Measurements from ENCODE around the gene BBS4.
"Not testable (repeated sequence)": the region's sequence is repeated elsewhere in the genome, so short reads cannot be mapped to it uniquely, and the experiment has no call there.

The BBS4 gene

GRCh38 chr15:72670656-72671352 is 15.2 kb upstream of the BBS4 start:
- peak; percentile 79 for TF ChIP-seq CTCF (IDR thresholded peaks at IDR 0.05; ENCODE audit: insufficient read depth, low read length, poor library complexity, severe bottlenecking)
- not testable (repeated sequence) for H3K36me3 ChIP-seq (ENCODE audit: control insufficient read depth, insufficient read depth, low read length); H3K4me3 ChIP-seq (replicated peaks; ENCODE audit: low read depth, low read length); H3K27me3 ChIP-seq (replicated peaks; ENCODE audit: control insufficient read depth, insufficient read depth, low read length)
- DNase-seq (ENCODE audit: extremely low read depth, insufficient read length), result peak; percentile 72

- Histone ChIP-seq H3K36me3 (ENCODE audit: control insufficient read depth, insufficient read depth, low read length) (no peaks in the 10 kb centered on the region), H3K27me3 (replicated peaks; ENCODE audit: control insufficient read depth, insufficient read depth, low read length) (0 out of 2 replicates have a peak, but pooled peaks cover 1% of the 10 kb centered on the region), H3K4me3 (replicated peaks; ENCODE audit: low read depth, low read length) (no peak overlapping the region)
- DNase-seq (ENCODE audit: extremely low read depth, insufficient read length), result no peak
- no peak for TF ChIP-seq CTCF (IDR thresholded peaks at IDR 0.05; ENCODE audit: insufficient read depth, low read length, poor library complexity, severe bottlenecking)
Observed at GRCh38 chr15:72671525-72671924, 14.5 kb upstream of the BBS4 start.

GRCh38 chr15:72676838-72677237 is 9.2 kb upstream of the BBS4 start:
- Histone ChIP-seq H3K27me3 (replicated peaks; ENCODE audit: control insufficient read depth, insufficient read depth, low read length) (0 out of 2 replicates have a peak, but pooled peaks cover 1% of the 10 kb centered on the region), H3K4me3 (replicated peaks; ENCODE audit: low read depth, low read length) (no peak overlapping the region), H3K36me3 (ENCODE audit: control insufficient read depth, insufficient read depth, low read length) (no peaks in the 10 kb centered on the region)
- no peak for DNase-seq (ENCODE audit: extremely low read depth, insufficient read length)
- TF ChIP-seq CTCF (IDR thresholded peaks at IDR 0.05; ENCODE audit: insufficient read depth, low read length, poor library complexity, severe bottlenecking), result no peak

GRCh38 chr15:72680931-72681330 is 5.1 kb upstream of the BBS4 start:
- DNase-seq (ENCODE audit: extremely low read depth, insufficient read length), result no peak
- Histone ChIP-seq H3K36me3 (ENCODE audit: control insufficient read depth, insufficient read depth, low read length) (no peaks in the 10 kb centered on the region), H3K4me3 (replicated peaks; ENCODE audit: low read depth, low read length) (no peak overlapping the region), H3K27me3 (replicated peaks; ENCODE audit: control insufficient read depth, insufficient read depth, low read length) (no peaks in the 10 kb centered on the region)
- no peak for TF ChIP-seq CTCF (IDR thresholded peaks at IDR 0.05; ENCODE audit: insufficient read depth, low read length, poor library complexity, severe bottlenecking)

GRCh38 chr15:72682772-72683171 is 3.2 kb upstream of the BBS4 start:
- Histone ChIP-seq H3K4me3 (replicated peaks; ENCODE audit: low read depth, low read length) (no peak overlapping the region), H3K36me3 (ENCODE audit: control insufficient read depth, insufficient read depth, low read length) (no peaks in the 10 kb centered on the region), H3K27me3 (replicated peaks; ENCODE audit: control insufficient read depth, insufficient read depth, low read length) (no peaks in the 10 kb centered on the region)
- no peak for DNase-seq (ENCODE audit: extremely low read depth, insufficient read length)
- TF ChIP-seq CTCF (IDR thresholded peaks at IDR 0.05; ENCODE audit: insufficient read depth, low read length, poor library complexity, severe bottlenecking), result no peak

Measured in GM06990 (cell line).